ENCODE data around the gene POLR3H.
A peak's percentile ranks its signal among the peaks of the same experiment; 100 is the strongest.

The POLR3H gene

DNA sequence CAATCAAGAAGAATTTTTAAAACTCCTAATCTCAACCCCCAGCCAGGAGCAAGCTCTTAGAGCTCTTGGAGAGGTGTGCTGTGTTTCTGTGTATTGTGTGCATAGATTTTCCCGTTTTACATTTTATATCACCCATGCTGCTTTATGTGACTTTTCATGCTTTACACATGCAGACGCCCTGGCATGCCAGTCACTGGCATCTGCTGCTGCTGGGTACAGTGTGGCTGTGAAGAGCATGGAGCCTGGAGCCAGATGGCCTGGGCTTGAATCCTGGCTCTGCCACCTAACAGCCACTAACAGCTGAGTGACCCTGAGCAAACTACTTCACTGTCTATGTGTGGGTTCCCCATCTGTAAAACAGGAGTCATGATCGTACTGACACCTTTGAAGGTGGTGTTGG lies 23.1 kb downstream of the POLR3H start:
- H3K9me3 Mint-ChIP-seq = no peaks in the 10 kb centered on the region
- H3K27me3 Mint-ChIP-seq (ENCODE audit: low read depth) = no peaks in the 10 kb centered on the region
- H3K27ac Mint-ChIP-seq = no peak overlapping the region
- H3K4me1 Mint-ChIP-seq = no peaks in the 10 kb centered on the region
- H3K36me3 Mint-ChIP-seq (ENCODE audit: low read depth) = peaks cover 8% of the 10 kb centered on the region
- H3K4me3 Mint-ChIP-seq = no peak overlapping the region
- TF ChIP-seq, protein P1, sequence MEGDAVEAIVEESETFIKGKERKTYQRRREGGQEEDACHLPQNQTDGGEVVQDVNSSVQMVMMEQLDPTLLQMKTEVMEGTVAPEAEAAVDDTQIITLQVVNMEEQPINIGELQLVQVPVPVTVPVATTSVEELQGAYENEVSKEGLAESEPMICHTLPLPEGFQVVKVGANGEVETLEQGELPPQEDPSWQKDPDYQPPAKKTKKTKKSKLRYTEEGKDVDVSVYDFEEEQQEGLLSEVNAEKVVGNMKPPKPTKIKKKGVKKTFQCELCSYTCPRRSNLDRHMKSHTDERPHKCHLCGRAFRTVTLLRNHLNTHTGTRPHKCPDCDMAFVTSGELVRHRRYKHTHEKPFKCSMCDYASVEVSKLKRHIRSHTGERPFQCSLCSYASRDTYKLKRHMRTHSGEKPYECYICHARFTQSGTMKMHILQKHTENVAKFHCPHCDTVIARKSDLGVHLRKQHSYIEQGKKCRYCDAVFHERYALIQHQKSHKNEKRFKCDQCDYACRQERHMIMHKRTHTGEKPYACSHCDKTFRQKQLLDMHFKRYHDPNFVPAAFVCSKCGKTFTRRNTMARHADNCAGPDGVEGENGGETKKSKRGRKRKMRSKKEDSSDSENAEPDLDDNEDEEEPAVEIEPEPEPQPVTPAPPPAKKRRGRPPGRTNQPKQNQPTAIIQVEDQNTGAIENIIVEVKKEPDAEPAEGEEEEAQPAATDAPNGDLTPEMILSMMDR (IDR thresholded peaks at IDR 0.05; ENCODE audit: unreplicated experiment in 3 of 3) = no peak

DNA sequence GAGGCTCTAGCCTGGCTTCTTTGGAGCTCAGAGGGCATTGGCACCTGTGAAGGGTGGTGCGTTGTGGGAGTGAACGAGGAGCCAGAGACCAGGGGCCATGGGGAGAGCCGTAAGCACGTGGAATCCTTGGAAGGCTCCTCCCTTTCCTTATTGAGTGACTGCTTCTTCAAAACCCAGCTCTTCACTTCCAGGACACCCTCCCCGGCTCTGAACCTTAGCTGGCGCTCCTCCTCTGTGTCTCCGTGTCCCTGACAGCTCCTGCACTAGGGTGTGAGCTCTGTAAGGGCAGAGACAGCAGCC lies 26.3 kb downstream of the POLR3H start:
- H3K27ac Mint-ChIP-seq = peak overlapping the region in 1 of 3 experiments; percentile 33
- peaks cover 9% of the 10 kb centered on the region for H3K4me1 Mint-ChIP-seq
- TF ChIP-seq, protein P1 (IDR thresholded peaks at IDR 0.05; ENCODE audit: unreplicated experiment in 3 of 3) = peak in 1 of 3 experiments; percentile 25
- no peaks in the 10 kb centered on the region for H3K9me3 Mint-ChIP-seq
- peaks cover 14% of the 10 kb centered on the region for H3K36me3 Mint-ChIP-seq (ENCODE audit: low read depth)
- H3K4me3 Mint-ChIP-seq = no peak overlapping the region
- no peaks in the 10 kb centered on the region for H3K27me3 Mint-ChIP-seq (ENCODE audit: low read depth)

DNA sequence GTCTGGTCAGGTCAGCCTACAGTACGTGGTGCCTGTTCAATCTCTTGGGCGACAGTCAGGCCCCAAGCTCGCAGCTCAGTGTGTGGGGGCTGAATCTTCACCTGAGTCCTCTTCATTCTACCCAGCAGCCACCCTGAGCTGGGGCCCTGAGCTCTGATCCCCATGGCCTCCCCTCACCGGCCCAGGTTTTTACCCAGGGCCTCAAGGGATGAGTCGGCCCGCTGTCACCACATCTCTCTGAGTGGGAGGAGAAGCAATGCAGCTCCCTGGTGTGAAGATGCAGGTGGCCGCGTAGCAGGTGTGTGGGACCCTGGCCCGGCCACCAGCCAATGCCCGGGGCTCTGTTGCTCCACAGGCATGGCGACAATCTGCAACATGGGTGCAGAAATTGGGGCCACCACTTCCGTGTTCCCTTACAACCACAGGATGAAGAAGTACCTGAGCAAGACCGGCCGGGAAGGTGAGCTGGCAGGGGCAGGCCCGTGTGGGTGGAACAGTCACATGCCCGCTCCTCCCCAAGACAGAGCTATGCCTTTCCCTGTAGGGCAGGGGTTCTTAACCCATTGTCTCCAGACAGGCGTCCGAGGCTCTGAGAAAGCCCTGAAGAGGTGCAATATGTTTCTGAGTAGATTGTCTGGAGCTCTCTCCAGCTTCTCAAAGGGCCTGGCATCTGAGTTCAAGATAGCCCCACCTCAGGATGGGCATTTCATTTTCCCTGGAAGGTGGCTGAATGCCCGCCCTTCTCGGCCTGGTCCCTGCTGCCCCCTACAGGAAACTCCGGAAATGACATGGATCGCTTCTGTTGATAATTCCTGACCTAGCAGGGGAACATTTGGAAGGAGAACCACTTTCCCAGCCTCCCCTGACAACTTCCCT lies 26.9 kb downstream of the POLR3H start:
- Mint-ChIP-seq H3K27ac (peak overlapping the region in 1 of 3 experiments; percentile 33), H3K9me3 (no peaks in the 10 kb centered on the region), H3K27me3 (ENCODE audit: low read depth) (no peaks in the 10 kb centered on the region), H3K36me3 (ENCODE audit: low read depth) (peaks cover 20% of the 10 kb centered on the region), H3K4me3 (no peak overlapping the region), H3K4me1 (peaks cover 15% of the 10 kb centered on the region)
- TF ChIP-seq, protein P1 (IDR thresholded peaks at IDR 0.05; ENCODE audit: unreplicated experiment in 3 of 3) = peak; percentile 80 to 87 (median 83)

DNA sequence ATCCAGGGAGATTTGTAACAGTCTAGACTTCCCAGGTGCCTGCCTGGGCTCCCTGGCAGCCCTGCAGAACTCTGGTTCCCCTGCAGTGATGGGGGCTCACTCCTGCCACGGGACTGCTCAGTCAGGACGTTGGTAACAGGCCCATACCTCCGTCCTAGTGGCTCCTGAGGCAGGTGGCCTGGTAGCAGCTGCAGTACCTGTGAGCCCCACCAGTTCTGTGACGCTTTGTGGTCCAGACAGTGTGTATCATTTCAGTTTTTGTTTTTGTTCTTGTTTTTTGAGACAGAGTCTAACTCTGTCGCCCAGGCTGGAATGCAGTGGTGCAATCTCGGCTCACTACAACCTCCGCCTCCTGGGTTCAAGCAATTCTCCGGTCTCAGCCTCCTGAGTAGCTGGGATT lies 27.8 kb downstream of the POLR3H start:
- Mint-ChIP-seq H3K4me3 (no peak overlapping the region), H3K4me1 (peaks cover 24% of the 10 kb centered on the region), H3K9me3 (no peaks in the 10 kb centered on the region)

DNA sequence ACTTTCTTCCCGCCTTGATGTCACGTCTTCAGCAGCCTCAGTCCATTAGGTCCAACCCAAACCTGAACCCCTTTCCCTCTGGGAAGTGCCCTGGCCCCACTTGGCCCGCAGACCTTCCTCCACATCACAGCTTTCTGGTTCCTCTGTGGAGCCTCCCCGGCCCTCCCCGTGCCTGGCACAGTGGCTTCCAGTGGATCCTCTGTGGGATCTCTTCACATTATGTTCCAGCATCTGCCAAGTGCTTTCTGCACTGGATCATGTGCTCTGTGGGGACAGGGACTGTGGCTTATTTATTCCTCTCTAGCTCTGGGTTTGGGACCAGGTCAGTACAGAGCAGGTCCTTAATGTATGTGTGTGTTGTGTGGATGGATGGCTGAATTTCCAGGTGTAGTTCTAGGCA lies 30.9 kb downstream of the POLR3H start:
- peaks cover 3% of the 10 kb centered on the region for H3K27me3 Mint-ChIP-seq (ENCODE audit: low read depth)
- TF ChIP-seq, protein P1 (IDR thresholded peaks at IDR 0.05; ENCODE audit: unreplicated experiment in 3 of 3) = no peak
- peaks cover 30% of the 10 kb centered on the region for H3K36me3 Mint-ChIP-seq (ENCODE audit: low read depth)
- peaks cover 31% of the 10 kb centered on the region for H3K4me1 Mint-ChIP-seq
- no peaks in the 10 kb centered on the region for H3K9me3 Mint-ChIP-seq
- peak overlapping the region; percentile 93 to 97 (median 96) for H3K27ac Mint-ChIP-seq
- peak overlapping the region; percentile 30 to 50 (median 42) for H3K4me3 Mint-ChIP-seq

More for the DNA sequence above, 27.8 kb downstream of the POLR3H start:
- Mint-ChIP-seq H3K36me3 (ENCODE audit: low read depth) (peaks cover 20% of the 10 kb centered on the region), H3K27me3 (ENCODE audit: low read depth) (no peaks in the 10 kb centered on the region), H3K27ac (no peak overlapping the region)
- TF ChIP-seq, protein P1 (IDR thresholded peaks at IDR 0.05; ENCODE audit: unreplicated experiment in 3 of 3) = no peak

Data from nephron (organoid).